ENCODE data around the gene DPY19L3. TPM values are rescaled to one million over a fixed set of nuclear protein-coding genes. Genes with fewer than 3 reads are reported as not detected.
"Not testable (repeated sequence)": the region's sequence is repeated elsewhere in the genome, so short reads cannot be mapped to it uniquely, and the experiment has no call there.

Gene DPY19L3
- total and polyA plus RNA-seq, 2 of the 4 experiments (the other 2 are of a cell fraction) = 29.6 to 36.5 TPM

- TF ChIP-seq ELK1 (IDR thresholded peaks at IDR 0.05; ENCODE audit: borderline replicate concordance, low read depth, low read length) (no peak), FOS (IDR thresholded peaks at IDR 0.05; ENCODE audit: low read depth, low read length) (peak; percentile 100), NFE2L2 (IDR thresholded peaks at IDR 0.05; ENCODE audit: low read depth, low read length) (peak; percentile 90)
Observed at GRCh38 chr19:32373585-32374295, 31.8 kb upstream of the DPY19L3 start (continued).

- Histone ChIP-seq H3K18ac (ENCODE audit: low read depth, low read length) (peak overlapping the region; percentile 85), H3K27ac (ENCODE audit: insufficient read depth, low read length) (peak overlapping the region; percentile 73), H3K79me1 (ENCODE audit: low read depth in 1 of 2, low read length in 2 of 2) (peaks cover 16 to 47% of the 10 kb centered on the region in 2 experiments; a peak in 3 of 4 replicates), H2BK20ac (ENCODE audit: low read depth, low read length) (peak overlapping the region; percentile 64; the same call in 1 of the 2 replicates), H3K23ac (ENCODE audit: low read depth, low read length) (peak overlapping the region; percentile 71; the same call in 1 of the 2 replicates), H4K91ac (ENCODE audit: insufficient read depth, low read depth, low read length) (peak overlapping the region; percentile 65), H2BK15ac (ENCODE audit: low read depth, low read length) (peak overlapping the region; percentile 64; the same call in 1 of the 3 replicates), H4K5ac (ENCODE audit: low read depth, low read length) (peak overlapping the region; percentile 76), H3K4me1 (ENCODE audit: control insufficient read depth, insufficient read depth, low read length) (peaks cover 14% of the 10 kb centered on the region), H2BK120ac (ENCODE audit: low read depth, low read length) (peak overlapping the region; percentile 92), H3K4ac (ENCODE audit: low read depth, low read length) (peak overlapping the region; percentile 82), H2BK5ac (ENCODE audit: low read depth, low read length, poor library complexity, severe bottlenecking) (peak overlapping the region; percentile 76), H3K36me3 (ENCODE audit: control insufficient read depth, insufficient read depth, low read length) (peaks cover 18% of the 10 kb centered on the region), H4K8ac (ENCODE audit: low read depth in 2 of 2, low read length in 2 of 2) (peak overlapping the region in 1 of 2 experiments; percentile 64; a peak in 1 of 4 replicates), H3K14ac (replicated peaks; ENCODE audit: low read depth, low read length) (peak overlapping the region; percentile 76), H3K9me1 (ENCODE audit: insufficient read depth, low read length) (peaks cover 14% of the 10 kb centered on the region), H2AK5ac (ENCODE audit: low read depth, low read length) (peak overlapping the region; percentile 96)
- H3K9ac ChIP-seq (ENCODE audit: low read depth, low read length); H2AFZ ChIP-seq (replicated peaks; ENCODE audit: low read length, poor library complexity); BruUV-seq (replicated peaks); H2AK9ac ChIP-seq (replicated peaks; ENCODE audit: low read depth, low read length, poor library complexity); intact Hi-C loops (cut with micrococcal nuclease); ATAC-seq (ENCODE audit: low read depth); H3K27me3 ChIP-seq (ENCODE audit: control insufficient read depth, insufficient read depth, low read length); H3K4me2 ChIP-seq (ENCODE audit: low read depth, low read length); H3K56ac ChIP-seq (ENCODE audit: extremely low read depth, insufficient read depth, low read length); H3K9me3 ChIP-seq (ENCODE audit: control insufficient read depth, insufficient read depth, low read length); H4K20me1 ChIP-seq (ENCODE audit: insufficient read depth, low read length); H3K4me3 ChIP-seq (ENCODE audit: insufficient read depth, low read depth, low read length); dilution Hi-C loops (cut with HindIII; ENCODE audit: low sequenced_read_pairs, unreplicated experiment); POLR2A ChIA-PET (ENCODE audit: unreplicated experiment); DNase-seq: not testable (repeated sequence)
- in situ Hi-C loops (cut with MboI; ENCODE audit: low sequenced_read_pairs) = loop anchor here (25.0 kb wide), 1 partner anchor 1037 kb away; the partner anchor contains the start of gene TSHZ3
- WGBS, 2 experiments (ENCODE audit: extremely low coverage in 2 of 2, insufficient read length in 1 of 2) = no CpG with 5 or more reads among the region's 3 CpGs
- CTCF ChIA-PET = interaction anchor here (0.5 to 1.5 kb wide), 6 partner anchors 13 to 1302 kb away, joined by 3 to 5 read pairs (median 4); no protein-coding TSS in a partner anchor
Observed at GRCh38 chr19:32374362-32374761, 31.2 kb upstream of the DPY19L3 start.

Measured in IMR-90 (cell line).